NCI-H146 treated with DMSO at 0.1 percent for 48 hours (cell line): Measurements from ENCODE around the gene HTR3E.

Experiments used
- DNase-seq: peaks from one replicate; lab custom pipeline; 2025; ENCODE audit not compliant: unreplicated experiment; lab: John Stamatoyannopoulos, UW

The HTR3E gene

GRCh38 chr3:184154885-184155643 is 58.2 kb downstream of the HTR3E start, which contains the start of gene DVL3:
DVL3 (plus strand) TSS chr3:184155377; CDS start chr3:184155636, 259 bp downstream.
- DNase-seq: peak; percentile 84

DNA sequence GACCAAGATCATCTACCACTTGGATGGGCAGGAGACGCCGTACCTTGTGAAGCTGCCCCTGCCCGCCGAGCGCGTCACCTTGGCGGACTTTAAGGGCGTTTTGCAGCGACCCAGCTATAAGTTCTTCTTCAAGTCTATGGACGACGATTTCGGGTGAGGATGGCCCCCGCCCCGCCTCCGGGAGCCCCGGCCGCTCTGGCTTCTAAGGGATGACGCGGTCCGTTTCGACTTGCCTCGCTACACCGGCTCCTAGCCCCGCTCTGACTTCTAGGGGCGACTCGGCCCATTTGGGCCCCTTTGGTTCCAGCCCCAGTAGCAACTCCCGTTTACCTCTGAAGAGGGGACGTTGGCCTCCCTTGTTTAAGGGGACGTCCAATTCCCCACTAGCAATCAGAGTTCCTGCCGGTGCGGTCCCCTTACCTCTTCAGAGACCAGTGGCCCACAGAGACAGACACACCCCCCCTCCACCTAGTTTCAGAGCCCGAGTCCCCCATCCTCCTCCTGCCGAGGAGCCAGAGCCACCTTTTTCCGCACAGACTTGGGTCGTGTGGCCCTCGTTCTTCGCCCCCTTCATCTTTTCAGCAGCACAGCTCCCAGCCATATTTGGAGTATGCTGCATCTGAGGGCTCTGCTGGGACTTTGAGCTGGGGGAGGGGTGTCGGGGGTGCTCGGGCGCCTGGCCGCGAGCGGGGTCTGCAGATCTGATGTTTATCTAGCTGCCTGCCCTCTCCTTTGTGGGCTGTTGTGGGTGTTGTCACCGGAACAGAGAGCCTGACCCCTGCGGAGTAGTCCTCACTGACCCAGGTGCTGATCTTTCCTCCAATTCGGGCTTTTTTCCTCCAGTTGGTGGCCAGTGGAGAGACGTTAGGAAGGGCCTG is 59.0 kb downstream of the HTR3E start:
- DNase-seq: peak; percentile 67

DNA sequence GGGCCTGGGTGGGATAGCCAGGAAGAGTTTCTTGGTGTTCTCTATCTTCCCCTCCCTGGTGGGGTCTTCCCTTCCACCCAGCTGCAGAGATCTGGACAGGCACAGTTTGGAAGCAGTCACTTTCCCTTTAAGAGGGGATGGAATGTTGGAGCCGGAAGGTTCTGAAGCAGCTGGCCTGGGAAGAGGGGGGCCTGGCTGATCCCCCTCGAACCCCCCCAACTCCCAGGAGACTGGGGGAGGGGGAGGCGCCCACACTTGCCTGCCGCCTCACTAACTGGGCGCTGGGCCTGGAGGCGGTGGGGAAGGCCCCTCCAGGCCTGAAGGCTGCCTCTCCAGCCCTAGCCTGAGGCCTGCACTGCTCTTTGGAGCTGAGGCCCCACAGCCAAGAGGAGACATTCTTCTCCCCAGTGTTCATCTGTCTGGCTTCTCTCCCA is 59.7 kb downstream of the HTR3E start:
- DNase-seq: no peak
